ENCODE results near the gene ALDOB. TPM values are rescaled to one million over a fixed set of nuclear protein-coding genes. Genes with fewer than 3 reads are reported as not detected.

Gene ALDOB
- total RNA-seq, 1 experiment from 2014 or later = not detected

DNA sequence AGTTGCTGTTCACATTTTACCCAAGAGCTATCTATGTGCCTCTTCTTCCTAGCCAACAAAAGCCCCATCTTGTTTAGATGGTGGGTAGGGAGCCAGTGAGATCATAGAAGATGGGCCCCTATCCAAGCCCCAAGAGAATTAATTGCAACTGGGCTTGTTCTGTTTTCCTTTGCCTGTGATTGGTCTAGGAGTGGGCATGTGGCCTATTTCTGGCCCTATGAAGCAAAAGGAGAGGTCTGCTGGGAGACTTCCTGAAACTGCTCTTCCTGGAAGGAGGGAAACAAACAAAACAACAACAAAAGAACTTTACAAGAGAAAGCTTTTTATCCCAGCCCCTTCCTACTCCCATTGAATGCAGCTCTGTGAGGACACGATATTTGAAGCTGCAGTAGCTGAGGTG, 32.5 kb upstream of the ALDOB start:
- no peaks in the 10 kb centered on the region for H3K9me3 ChIP-seq (replicated peaks)
- H3K27ac ChIP-seq = no peak overlapping the region
- H3K4me1 ChIP-seq (replicated peaks) = peaks cover 18% of the 10 kb centered on the region
- H3K27me3 ChIP-seq (replicated peaks) = no peaks in the 10 kb centered on the region
- H3K4me3 ChIP-seq = no peak overlapping the region
- peaks cover 16% of the 10 kb centered on the region; the same call in 1 of the 2 replicates for H3K36me3 ChIP-seq
- no peak for DNase-seq (ENCODE audit: low read depth in 1 of 2, low spot score in 2 of 2)

DNA sequence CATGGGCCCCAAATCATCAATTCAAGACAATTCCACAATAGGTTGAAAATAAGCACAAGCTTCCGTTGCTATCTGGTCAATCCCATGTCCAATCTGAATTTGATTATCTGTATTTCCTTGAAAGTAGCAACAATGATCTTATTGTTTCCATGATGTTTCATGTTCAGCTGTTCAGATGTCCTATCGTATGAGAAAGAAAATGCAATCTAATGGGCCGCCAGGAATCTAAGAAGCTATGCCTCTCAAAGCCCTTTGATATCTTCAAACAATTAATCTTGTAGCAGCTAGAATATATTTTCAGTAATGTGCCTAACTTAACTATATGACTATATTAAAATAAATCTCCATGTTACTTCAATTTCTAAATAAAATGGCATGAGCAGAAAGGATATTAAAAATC, 32.1 kb upstream of the ALDOB start:
- 0 out of 2 replicates have a peak, but pooled peaks cover 12% of the 10 kb centered on the region for H3K36me3 ChIP-seq
- no peak overlapping the region for H3K4me3 ChIP-seq
- H3K4me1 ChIP-seq (replicated peaks) = peaks cover 22% of the 10 kb centered on the region
- no peak for DNase-seq (ENCODE audit: low read depth in 1 of 2, low spot score in 2 of 2)
- H3K27ac ChIP-seq = no peak overlapping the region
- no peaks in the 10 kb centered on the region for H3K27me3 ChIP-seq (replicated peaks)
- no peaks in the 10 kb centered on the region for H3K9me3 ChIP-seq (replicated peaks)

DNA sequence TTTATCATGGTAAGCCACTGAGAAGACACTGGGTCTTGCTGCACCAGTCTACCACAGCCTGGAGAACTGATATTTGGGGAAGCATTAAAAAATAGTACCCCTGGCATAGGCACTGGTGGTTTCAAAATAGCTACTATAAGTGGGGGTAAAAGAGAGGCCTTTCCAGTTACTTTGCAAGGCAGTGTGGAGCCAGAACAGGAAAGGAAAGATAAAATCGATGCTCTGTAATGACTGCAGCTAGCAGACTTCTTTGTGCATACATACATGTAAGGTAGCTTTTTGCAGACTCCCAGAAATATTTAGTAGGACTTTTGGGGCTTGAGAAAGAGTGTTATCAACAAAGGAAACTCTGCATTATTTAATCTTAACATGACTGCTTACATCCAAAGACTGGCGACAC, 31.3 kb upstream of the ALDOB start:
- Histone ChIP-seq H3K27ac (no peak overlapping the region), H3K36me3 (0 out of 2 replicates have a peak, but pooled peaks cover 7% of the 10 kb centered on the region), H3K4me3 (no peak overlapping the region), H3K4me1 (replicated peaks) (peaks cover 29% of the 10 kb centered on the region), H3K27me3 (replicated peaks) (no peaks in the 10 kb centered on the region), H3K9me3 (replicated peaks) (no peaks in the 10 kb centered on the region)
- DNase-seq (ENCODE audit: low read depth in 1 of 2, low spot score in 2 of 2) = no peak

DNA sequence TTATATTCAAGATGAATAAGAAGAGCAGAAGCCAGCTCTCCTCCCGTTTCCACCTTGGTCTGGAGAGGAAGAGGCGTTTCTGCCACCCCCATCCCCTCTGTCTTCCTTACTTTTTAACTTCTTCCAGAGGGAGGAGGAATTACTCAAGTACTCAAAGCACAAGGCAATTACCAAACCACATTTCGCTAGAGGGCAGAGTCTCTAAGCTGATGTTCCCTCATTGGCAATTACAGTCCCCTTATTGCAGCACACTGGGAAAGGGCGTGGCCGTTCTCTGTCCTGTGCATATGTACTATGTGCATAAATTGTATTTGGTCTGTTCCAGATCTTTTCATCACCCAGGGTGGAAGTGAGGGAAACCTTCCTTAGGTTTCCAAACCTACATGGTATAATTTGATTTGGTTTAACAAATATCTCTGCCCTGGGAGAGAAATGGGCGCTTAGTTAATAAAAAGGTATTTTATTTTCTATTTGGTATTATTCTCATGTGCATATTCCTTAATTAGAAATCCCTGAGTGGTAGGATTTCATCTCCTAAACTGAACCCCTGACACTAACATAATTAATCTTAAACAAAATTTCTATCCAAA, 29.8 kb upstream of the ALDOB start:
- H3K27ac ChIP-seq = no peak overlapping the region

DNA sequence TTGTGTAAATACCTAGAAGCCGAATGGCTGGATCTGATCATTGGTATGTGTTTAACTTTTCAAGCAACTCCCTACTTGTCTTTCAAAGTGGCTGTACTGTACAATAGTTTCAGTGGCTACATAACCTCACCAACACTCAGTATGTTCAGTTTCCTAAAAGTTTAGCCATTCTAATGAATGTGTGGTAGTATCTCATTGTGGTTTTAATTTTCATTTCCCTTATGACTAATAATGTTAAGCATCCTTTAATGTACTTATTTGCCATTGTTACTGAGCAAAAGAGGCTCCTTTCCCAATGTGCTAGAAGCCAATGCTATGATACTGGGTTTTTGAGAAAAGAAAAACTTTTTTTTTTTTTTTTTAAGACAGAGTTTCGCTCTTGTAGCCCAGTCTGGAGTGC, 27.8 kb upstream of the ALDOB start:
- DNase-seq (ENCODE audit: low read depth in 1 of 2, low spot score in 2 of 2) = peak in 1 of 2 experiments; percentile 25
- no peaks in the 10 kb centered on the region for H3K9me3 ChIP-seq (replicated peaks)
- peaks cover 29% of the 10 kb centered on the region for H3K4me1 ChIP-seq (replicated peaks)
- no peak overlapping the region for H3K27ac ChIP-seq
- H3K4me3 ChIP-seq = no peak overlapping the region
- no peaks in the 10 kb centered on the region for H3K27me3 ChIP-seq (replicated peaks)
- no peaks in the 10 kb centered on the region for H3K36me3 ChIP-seq

More for the DNA sequence above, 29.8 kb upstream of the ALDOB start:
- H3K27me3 ChIP-seq (replicated peaks) = no peaks in the 10 kb centered on the region
- peak; percentile 45 to 47 for DNase-seq (ENCODE audit: low read depth in 1 of 2, low spot score in 2 of 2)
- no peaks in the 10 kb centered on the region for H3K9me3 ChIP-seq (replicated peaks)
- peaks cover 29% of the 10 kb centered on the region for H3K4me1 ChIP-seq (replicated peaks)
- 0 out of 2 replicates have a peak, but pooled peaks cover 4% of the 10 kb centered on the region for H3K36me3 ChIP-seq
- H3K4me3 ChIP-seq = no peak overlapping the region

DNA sequence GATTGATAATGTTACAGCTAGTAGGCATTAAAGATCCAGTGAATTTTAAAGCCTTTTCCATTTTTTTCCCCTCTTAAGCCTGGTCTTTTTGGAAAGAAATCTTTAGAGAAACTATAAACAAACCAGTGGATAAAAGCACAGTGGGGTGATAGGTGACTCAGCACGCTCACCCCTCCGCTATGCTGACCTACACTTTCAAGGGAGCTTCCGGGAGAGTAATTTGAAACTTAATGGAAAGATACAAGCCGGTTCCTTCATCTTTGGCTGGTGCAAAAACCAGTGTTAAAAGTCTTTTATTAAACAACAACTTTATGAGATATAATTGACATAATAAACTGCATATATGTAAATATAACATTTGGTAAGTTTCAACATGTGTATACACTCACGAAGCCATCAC, 27.0 kb upstream of the ALDOB start:
- H3K27ac ChIP-seq = no peak overlapping the region
- no peaks in the 10 kb centered on the region for H3K36me3 ChIP-seq
- H3K4me1 ChIP-seq (replicated peaks) = peaks cover 29% of the 10 kb centered on the region
- H3K9me3 ChIP-seq (replicated peaks) = no peaks in the 10 kb centered on the region
- no peaks in the 10 kb centered on the region for H3K27me3 ChIP-seq (replicated peaks)
- DNase-seq (ENCODE audit: low read depth in 1 of 2, low spot score in 2 of 2) = no peak
- no peak overlapping the region for H3K4me3 ChIP-seq

DNA sequence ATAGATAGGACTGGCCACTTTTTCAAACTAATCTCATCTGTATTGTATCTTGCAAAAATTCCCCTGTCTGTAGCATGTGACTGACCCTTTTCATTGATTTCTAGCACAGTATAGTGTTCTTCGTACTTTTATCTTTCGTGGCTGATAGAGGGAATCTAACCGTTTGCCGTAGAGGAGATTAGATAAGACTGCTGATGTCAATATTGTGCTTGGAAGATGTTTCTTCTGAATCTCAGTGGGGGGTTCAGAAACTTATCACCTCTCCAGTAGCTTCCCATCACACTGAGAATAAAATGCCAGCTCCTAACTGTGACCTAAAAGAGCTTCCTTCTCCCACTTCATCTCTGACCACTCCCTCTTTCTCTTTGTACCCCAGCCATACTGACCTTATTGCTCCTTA, 25.4 kb upstream of the ALDOB start:
- no peaks in the 10 kb centered on the region for H3K9me3 ChIP-seq (replicated peaks)
- peaks cover 29% of the 10 kb centered on the region for H3K4me1 ChIP-seq (replicated peaks)
- H3K36me3 ChIP-seq = no peaks in the 10 kb centered on the region
- H3K4me3 ChIP-seq = no peak overlapping the region
- no peak overlapping the region for H3K27ac ChIP-seq
- no peaks in the 10 kb centered on the region for H3K27me3 ChIP-seq (replicated peaks)
- no peak for DNase-seq (ENCODE audit: low read depth in 1 of 2, low spot score in 2 of 2)

DNA sequence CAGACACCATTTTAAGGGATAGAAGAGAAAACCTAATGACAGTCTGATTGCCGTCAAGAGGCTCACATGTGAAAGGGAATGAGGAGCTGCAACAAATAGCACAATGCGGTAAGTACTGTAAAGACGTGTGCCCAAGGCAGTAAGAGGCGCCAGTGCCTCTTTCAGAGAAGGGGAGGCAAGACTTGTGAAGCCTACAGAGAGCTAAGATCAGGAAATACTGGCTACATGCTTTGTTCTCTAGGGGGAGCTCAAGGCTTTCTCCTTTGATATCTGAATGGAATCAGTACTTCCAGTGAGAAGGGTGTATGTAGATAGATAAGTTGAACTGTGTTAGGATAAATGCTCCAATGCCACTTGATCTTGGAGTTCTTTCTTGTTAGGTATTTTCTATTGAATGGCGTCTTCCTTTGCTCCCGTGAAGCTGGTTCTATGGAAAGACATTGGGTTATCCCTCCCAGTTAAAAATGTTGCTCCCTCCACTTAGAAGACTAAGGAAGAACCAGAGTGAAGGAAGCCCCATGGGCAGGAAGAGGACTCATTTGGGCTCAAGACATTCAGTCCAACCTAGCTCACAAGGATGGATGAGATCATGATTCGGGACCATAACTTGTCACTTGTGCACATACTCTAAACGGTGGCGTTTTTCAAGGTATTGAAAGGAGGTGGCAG, 23.5 kb upstream of the ALDOB start:
- Histone ChIP-seq H3K4me3 (no peak overlapping the region), H3K9me3 (replicated peaks) (no peaks in the 10 kb centered on the region), H3K27ac (no peak overlapping the region), H3K36me3 (no peaks in the 10 kb centered on the region), H3K27me3 (replicated peaks) (no peaks in the 10 kb centered on the region), H3K4me1 (replicated peaks) (peaks cover 19% of the 10 kb centered on the region)
- DNase-seq (ENCODE audit: low read depth in 1 of 2, low spot score in 2 of 2) = peak in 1 of 2 experiments; percentile 52

DNA sequence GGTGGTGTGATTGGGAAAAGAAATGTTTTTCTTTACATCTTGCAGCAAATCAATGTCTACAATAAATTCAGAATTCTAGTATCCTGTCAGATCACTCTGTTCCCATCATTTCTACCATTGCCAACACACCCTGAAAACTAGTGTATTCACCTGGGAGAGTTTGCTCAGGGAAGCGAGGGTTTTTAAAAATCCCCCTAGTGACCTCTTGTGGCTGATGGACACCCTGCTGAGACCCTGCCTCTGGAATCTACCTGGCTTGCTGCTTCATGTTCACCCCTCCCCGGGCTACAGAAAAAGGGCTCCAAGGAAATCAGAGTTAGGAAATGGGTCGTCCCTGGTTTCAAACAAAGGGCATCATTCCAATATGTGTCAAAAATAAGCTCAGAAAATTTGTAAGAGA, 21.4 kb upstream of the ALDOB start:
- Histone ChIP-seq H3K9me3 (replicated peaks) (no peaks in the 10 kb centered on the region), H3K4me1 (replicated peaks) (no peaks in the 10 kb centered on the region), H3K4me3 (no peak overlapping the region), H3K27me3 (replicated peaks) (no peaks in the 10 kb centered on the region), H3K27ac (no peak overlapping the region), H3K36me3 (no peaks in the 10 kb centered on the region)
- DNase-seq (ENCODE audit: low read depth in 1 of 2, low spot score in 2 of 2) = no peak

DNA sequence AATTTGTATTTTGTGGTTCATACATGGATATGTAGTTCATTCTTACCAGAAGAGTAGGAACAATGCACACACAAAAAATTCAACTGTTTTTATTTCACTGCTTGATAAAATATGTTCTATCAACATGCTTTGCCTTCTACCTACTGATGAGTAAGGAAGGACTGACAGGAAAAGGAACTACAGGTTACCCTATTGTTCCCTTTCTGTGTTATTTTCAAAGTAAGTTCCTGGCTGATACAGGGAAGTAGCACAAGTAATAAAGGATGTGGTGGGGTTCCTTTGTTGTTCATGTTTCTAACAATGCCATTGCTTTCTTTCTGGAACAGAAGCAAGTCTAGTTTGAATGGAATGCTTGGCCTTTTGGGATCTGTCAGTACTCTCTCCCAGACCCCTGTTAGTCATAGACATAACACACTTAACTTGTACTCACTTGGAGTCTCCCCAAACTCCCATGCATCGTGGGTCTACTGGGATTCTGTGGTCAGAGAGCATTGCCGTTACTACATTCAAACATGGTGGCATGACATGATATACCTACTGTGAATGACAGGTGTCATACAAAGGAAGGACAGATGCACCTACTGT, 20.2 kb upstream of the ALDOB start:
- H3K36me3 ChIP-seq = no peaks in the 10 kb centered on the region
- H3K27me3 ChIP-seq (replicated peaks) = no peaks in the 10 kb centered on the region
- DNase-seq (ENCODE audit: low read depth in 1 of 2, low spot score in 2 of 2) = no peak
- H3K4me1 ChIP-seq (replicated peaks) = no peaks in the 10 kb centered on the region
- H3K9me3 ChIP-seq (replicated peaks) = no peaks in the 10 kb centered on the region
- no peak overlapping the region for H3K4me3 ChIP-seq
- H3K27ac ChIP-seq = no peak overlapping the region

DNA sequence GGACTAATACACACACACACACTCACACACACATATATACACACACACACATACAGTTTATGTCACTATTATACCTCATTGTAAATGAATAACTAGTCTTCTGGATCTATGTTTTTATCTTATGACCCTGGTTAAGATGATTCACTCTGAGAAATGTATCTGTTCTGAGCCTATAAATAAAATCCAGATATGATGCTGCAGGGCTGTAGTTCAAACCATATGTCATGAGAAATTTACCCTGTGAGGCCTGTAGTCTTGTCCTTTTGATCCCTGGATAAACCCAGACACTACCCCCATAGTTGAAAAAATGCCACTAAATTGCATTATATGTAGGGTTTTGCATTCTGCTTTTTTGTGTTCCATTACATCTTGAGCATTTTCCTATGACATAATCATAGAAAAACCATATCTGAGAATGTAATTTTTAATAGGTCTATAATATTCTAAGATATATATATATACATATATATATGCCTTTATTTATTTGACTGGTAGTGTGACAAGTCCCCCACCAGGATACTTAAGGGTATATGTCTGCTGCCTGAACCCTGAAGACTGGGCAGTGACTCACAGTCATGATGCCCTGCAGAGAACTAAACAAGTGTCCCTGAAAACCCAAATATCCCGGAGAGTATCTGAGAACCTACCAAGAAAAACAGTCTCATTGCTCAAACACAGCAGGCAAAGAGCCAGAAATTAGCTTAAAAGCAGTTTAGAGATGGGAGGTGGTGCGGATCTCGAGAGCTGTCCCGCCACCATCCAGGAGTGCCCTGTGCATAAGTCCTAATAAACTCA, 18.4 kb upstream of the ALDOB start:
- no peak overlapping the region for H3K27ac ChIP-seq
- no peaks in the 10 kb centered on the region for H3K36me3 ChIP-seq
- H3K9me3 ChIP-seq (replicated peaks) = no peaks in the 10 kb centered on the region
- H3K4me3 ChIP-seq = no peak overlapping the region
- H3K27me3 ChIP-seq (replicated peaks) = peaks cover 7% of the 10 kb centered on the region; the same call in 1 of the 2 replicates
- H3K4me1 ChIP-seq (replicated peaks) = peaks cover 6% of the 10 kb centered on the region
- DNase-seq (ENCODE audit: low read depth in 1 of 2, low spot score in 2 of 2) = no peak

DNA sequence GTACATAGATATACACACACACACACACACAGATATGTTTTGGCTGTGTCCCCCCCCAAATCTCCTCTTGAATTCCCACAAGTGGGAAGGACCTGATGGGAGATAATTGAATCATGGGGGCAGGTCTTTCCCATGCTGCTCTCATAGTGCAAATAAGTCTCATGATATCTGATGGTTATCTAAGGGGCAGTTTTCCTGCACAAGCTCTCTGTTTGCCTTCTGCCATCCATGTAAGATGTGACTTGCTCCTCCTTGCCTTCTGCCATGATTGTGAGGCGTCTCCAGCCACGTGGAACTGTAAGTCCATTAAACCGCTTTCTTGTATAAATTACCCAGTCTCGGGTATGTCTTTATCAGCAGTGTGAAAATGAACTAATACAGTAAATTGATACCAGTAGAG, 15.9 kb upstream of the ALDOB start:
- no peak for DNase-seq (ENCODE audit: low read depth in 1 of 2, low spot score in 2 of 2)
- Histone ChIP-seq H3K36me3 (no peaks in the 10 kb centered on the region), H3K9me3 (replicated peaks) (no peaks in the 10 kb centered on the region), H3K4me1 (replicated peaks) (peaks cover 6% of the 10 kb centered on the region), H3K4me3 (no peak overlapping the region), H3K27me3 (replicated peaks) (peaks cover 7% of the 10 kb centered on the region; the same call in 1 of the 2 replicates), H3K27ac (no peak overlapping the region)

DNA sequence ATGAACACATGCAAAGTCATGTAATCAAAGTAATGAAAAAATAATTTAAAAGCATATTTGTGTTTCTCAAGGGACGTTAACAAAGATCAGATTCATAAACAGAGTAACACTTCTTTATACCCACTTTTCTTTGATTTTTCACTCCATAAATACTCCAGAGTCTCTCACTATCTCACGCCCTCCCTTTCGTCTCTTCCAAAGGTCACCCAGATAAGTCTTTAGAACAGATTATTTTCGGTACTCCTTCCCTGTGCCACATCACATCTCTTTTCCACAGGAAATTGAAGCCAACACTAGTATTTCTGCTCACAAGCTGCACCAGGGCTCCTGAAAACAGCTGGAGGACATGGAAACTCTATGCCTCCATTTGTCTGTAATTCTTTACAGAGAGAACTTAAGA, 15.4 kb upstream of the ALDOB start:
- Histone ChIP-seq H3K27ac (no peak overlapping the region), H3K36me3 (no peaks in the 10 kb centered on the region), H3K9me3 (replicated peaks) (no peaks in the 10 kb centered on the region), H3K27me3 (replicated peaks) (peaks cover 7% of the 10 kb centered on the region; the same call in 1 of the 2 replicates), H3K4me1 (replicated peaks) (peaks cover 6% of the 10 kb centered on the region), H3K4me3 (no peak overlapping the region)
- DNase-seq (ENCODE audit: low read depth in 1 of 2, low spot score in 2 of 2) = no peak

All from SJSA1 (cell line).